PFSK-1 (cell line): ENCODE measurements around the gene CLDN15.

Source experiments
- POLR2AphosphoS5 ChIP-seq: IDR thresholded peaks from 2 replicates; pipeline ENCODE4 v1.6.1; 2012; ENCODE audit warnings: low read depth, mild to moderate bottlenecking, control low read depth, low read length, moderate library complexity
- TAF1 ChIP-seq: IDR thresholded peaks from 2 replicates; pipeline ENCODE4 v1.6.1; 2012; ENCODE audit warnings: low read length, control low read depth, borderline replicate concordance; ENCODE audit not compliant: insufficient read depth

DNA sequence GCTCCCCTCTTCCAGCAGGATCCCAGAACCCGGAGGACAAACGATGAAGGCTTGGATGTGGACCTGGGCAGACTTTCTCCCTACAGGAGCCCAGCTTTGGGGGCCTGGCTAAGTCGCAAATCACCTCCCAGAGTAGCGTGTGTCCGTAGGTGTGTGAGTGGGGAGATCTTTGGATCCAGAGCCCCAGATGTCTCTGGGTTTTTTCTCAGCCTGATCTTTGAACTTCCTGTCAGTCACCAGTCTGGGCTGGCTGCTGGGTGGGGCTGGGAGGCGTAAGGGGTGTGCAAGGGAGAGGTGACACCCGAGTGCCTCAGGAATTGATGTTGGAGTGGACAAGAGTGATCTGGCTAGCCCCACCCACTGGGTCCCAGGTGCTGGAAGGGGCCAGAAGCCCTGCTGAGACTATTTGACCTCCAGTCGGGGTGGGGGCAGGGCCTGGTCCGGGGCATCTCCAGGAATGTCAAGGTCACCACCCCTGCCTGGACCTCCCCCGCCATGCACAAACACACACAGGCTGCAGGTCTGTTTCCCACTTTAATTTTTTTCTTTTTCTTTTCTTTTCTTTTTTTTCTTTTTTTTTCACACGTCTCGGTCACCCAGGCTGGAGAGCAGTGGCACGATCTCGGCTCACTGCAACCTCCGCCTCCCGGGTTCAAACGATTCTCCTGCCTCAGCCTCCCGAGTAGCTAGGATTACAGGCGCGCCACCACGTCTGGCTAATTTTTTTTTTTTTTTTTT is 36.6 kb downstream of the CLDN15 start, which contains the start of gene MOGAT3:
- TF ChIP-seq POLR2AphosphoS5 (no peak), TAF1 (no peak)
